HG02642 (cell line): ENCODE data around the gene EMILIN1.
A peak's percentile ranks its signal among the peaks of the same experiment; 100 is the strongest.

ENCODE experiments used
- ATAC-seq: cut with Tn5 transposase; IDR thresholded peaks from one replicate; pipeline ENCODE4 v1.9.1; 2021; ENCODE audit warnings: mild to moderate bottlenecking; ENCODE audit not compliant: unreplicated experiment, poor library complexity

Gene EMILIN1

DNA sequence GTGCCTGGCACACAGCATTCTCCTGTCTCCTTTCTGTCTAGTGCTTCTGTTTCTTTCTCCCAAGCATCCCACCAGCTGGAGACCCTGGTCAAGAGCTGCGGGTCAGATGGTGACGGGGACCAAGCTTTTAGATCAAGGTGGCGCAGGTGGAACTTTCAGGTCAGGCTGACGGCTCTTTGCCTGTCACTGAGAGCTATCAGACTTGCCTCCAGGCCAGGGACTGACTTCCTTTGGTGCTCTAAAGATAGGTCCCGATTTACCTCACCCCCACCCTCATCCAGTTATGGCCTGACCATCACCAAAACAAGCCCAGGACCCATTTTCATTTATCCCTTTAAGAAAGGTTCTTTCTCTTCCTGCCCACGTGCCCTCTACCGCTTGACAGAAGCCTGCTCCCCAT, 1.2 kb upstream of the EMILIN1 start:
- no peak for ATAC-seq

DNA sequence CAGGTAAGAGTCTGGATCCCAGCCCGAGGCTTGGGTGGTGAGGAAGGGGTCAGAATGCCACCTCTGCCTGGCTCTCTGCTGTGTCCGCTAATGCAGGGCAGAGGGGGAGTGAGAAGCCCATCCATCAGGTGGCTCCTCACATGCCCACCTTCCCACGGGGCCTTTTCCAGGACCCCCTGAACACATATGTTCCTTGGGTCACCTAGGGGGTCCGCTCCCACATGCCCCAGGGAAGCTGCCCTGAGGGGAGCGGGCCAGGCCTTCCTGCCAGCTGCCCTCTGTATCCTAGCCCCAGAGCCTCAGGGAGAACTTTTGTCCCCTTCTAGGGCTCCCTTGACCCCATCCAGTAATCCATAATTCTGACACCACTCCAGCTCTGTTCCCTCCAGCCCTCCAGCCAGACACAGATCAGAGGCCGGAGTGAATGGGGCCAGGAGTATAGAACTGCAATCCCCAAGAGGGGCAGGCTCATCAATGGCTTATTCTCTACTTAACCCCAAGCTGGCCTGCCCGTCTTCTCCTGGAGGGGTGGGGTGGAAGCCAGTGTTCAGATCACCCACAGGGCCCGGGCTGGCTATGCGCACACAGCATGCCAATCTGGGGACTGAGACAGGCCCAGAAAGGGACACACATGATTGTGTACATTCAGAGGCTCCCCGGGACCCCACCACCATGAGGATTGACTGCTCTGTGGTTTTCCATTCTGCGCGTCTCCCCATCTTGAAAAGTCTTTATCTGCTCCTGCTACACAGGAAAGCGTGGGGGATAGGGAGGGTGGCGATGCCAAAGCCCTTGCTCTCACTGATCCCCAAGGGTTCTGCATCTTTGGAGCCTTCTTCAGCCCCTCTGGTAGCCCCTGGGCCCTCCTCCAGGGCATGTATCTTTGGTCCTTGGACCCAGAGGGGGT, 1.1 kb downstream of the EMILIN1 start:
- no peak for ATAC-seq

GRCh38 chr2:27080140-27080469, 1.7 kb downstream of the EMILIN1 start:
- no peak for ATAC-seq

DNA sequence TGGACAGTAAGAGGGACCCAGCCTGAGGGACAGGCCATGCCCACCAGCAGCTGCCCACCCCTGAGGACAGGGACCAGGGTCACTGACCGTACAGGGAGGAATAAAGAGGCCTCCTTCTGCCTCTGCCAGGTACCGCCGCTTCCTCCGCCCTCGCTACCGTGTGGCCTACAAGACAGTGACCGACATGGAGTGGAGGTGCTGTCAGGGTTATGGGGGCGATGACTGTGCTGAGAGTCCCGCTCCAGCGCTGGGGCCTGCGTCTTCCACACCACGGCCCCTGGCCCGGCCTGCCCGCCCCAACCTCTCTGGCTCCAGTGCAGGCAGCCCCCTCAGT, 2.2 kb downstream of the EMILIN1 start:
- no peak for ATAC-seq

DNA sequence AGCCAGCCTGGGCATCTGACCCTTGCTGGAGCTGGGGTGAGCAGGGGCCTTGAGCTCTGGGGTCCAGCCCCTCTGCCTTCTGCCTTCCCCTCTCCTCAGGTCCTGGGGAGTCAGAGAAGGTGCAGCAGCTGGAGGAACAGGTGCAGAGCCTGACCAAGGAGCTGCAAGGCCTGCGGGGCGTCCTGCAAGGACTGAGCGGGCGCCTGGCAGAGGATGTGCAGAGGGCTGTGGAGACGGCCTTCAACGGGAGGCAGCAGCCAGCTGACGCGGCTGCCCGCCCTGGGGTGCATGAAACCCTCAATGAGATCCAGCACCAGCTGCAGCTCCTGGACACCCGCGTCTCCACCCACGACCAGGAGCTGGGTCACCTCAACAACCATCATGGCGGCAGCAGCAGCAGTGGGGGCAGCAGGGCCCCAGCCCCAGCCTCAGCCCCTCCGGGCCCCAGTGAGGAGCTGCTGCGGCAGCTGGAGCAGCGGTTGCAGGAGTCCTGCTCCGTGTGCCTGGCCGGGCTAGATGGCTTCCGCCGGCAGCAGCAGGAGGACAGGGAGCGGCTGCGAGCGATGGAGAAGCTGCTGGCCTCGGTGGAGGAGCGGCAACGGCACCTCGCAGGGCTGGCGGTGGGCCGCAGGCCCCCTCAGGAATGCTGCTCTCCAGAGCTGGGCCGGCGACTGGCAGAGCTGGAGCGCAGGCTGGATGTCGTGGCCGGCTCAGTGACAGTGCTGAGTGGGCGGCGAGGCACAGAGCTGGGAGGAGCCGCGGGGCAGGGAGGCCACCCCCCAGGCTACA, 3.8 kb downstream of the EMILIN1 start:
- ATAC-seq, result no peak

DNA sequence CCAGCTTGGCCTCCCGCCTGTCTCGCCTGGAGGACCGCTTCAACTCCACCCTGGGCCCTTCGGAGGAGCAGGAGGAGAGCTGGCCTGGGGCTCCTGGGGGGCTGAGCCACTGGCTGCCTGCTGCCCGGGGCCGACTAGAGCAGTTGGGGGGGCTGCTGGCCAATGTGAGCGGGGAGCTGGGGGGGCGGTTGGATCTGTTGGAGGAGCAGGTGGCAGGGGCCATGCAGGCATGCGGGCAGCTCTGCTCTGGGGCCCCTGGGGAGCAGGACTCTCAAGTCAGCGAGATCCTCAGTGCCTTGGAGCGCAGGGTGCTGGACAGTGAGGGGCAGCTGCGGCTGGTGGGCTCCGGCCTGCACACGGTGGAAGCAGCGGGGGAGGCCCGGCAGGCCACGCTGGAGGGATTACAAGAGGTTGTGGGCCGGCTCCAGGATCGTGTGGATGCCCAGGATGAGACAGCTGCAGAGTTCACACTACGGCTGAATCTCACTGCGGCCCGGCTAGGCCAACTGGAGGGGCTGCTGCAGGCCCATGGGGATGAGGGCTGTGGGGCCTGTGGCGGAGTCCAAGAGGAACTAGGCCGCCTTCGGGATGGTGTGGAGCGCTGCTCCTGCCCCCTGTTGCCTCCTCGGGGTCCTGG, 4.5 kb downstream of the EMILIN1 start:
- no peak for ATAC-seq

DNA sequence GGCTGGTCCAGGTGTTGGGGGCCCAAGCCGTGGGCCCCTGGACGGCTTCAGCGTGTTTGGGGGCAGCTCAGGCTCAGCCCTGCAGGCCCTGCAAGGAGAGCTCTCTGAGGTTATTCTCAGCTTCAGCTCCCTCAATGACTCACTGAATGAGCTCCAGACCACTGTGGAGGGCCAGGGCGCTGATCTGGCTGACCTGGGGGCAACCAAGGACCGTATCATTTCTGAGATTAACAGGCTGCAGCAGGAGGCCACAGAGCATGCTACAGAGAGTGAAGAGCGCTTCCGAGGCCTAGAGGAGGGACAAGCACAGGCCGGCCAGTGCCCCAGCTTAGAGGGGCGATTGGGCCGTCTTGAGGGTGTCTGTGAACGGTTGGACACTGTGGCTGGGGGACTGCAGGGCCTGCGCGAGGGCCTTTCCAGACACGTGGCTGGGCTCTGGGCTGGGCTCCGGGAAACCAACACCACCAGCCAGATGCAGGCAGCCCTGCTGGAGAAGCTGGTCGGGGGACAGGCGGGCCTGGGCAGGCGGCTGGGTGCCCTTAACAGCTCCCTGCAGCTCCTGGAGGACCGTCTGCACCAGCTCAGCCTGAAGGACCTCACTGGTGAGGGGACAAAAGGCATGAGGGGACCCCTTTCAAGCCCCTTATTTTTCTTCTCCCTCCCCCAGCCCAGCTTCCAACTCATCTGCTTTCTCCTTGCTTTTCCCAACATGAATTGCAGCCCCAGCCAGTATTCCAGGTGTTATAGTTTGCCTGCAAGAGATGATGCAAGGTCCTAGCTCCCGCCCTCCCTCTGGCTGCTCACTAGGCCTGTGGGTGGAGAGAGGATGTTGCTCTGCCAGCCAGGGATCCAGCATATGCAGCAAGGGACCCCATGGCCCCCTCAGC, 5.2 kb downstream of the EMILIN1 start:
- no peak for ATAC-seq

DNA sequence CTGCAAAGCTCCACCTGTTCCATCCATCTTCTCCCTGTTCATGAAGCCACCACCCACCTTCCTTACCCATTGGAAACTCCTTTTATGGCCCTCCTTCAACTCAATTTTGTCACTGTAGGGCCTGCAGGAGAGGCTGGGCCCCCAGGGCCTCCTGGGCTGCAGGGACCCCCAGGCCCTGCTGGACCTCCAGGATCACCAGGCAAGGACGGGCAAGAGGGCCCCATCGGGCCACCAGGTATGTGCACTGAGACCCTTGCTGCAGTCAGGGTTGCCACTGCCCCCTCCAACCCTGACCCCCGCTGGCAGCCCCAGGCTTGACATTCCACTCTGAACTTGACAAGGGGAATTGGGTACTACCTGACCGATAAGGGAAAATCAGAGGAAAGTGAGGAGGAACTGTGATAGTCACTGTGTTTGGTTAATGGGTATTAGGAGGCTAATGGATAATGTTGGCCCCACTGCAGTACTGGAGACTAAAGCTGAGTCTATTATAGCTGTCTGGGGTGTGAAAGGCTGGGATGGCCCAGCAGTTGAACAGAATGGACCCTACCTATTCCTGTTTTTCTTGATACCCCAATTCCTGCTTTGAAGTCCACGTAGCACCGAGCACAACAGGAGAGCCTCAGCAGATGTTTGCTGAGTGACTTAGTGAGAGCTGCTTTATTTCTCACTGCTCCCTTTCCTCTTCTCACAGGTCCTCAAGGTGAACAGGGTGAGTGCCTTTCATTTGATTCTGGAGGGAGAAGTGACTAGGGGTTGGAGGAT, 6.1 kb downstream of the EMILIN1 start:
- no peak for ATAC-seq

DNA sequence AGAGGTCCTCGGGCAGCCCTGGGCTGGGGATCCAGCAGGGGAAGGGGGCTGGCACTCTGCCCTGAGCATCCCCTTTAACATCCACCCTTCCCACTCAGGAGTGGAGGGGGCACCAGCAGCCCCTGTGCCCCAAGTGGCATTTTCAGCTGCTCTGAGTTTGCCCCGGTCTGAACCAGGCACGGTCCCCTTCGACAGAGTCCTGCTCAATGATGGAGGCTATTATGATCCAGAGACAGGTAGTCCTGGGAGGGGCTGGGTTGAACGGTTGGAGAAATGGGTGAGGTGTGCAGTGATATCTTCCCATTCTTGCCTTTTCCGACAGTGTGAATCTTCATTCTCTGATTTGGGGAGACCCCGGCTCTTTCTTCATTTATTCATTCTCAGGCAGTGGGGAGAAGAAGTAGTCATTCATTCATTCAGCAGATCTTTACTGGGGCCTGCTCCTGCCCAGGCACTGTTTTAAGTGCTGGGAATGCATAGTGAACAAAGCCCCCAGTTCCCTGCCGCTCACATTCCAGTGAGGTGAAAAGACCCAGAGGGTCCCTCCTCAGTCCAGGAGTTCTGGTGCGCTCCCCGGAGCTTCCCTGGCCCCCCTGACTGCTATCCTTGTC, 6.8 kb downstream of the EMILIN1 start:
- ATAC-seq, result no peak

DNA sequence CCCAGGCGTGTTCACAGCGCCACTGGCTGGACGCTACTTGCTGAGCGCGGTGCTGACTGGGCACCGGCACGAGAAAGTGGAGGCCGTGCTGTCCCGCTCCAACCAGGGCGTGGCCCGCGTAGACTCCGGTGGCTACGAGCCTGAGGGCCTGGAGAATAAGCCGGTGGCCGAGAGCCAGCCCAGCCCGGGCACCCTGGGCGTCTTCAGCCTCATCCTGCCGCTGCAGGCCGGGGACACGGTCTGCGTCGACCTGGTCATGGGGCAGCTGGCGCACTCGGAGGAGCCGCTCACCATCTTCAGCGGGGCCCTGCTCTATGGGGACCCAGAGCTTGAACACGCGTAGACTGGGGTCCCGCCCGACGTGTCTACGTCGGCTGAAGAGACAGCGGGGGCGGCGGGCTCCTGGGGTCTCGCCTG, 7.3 kb downstream of the EMILIN1 start:
- peak; percentile 2 for ATAC-seq

GRCh38 chr2:27086090-27086723, 7.8 kb downstream of the EMILIN1 start:
- peak; percentile 84 for ATAC-seq

DNA sequence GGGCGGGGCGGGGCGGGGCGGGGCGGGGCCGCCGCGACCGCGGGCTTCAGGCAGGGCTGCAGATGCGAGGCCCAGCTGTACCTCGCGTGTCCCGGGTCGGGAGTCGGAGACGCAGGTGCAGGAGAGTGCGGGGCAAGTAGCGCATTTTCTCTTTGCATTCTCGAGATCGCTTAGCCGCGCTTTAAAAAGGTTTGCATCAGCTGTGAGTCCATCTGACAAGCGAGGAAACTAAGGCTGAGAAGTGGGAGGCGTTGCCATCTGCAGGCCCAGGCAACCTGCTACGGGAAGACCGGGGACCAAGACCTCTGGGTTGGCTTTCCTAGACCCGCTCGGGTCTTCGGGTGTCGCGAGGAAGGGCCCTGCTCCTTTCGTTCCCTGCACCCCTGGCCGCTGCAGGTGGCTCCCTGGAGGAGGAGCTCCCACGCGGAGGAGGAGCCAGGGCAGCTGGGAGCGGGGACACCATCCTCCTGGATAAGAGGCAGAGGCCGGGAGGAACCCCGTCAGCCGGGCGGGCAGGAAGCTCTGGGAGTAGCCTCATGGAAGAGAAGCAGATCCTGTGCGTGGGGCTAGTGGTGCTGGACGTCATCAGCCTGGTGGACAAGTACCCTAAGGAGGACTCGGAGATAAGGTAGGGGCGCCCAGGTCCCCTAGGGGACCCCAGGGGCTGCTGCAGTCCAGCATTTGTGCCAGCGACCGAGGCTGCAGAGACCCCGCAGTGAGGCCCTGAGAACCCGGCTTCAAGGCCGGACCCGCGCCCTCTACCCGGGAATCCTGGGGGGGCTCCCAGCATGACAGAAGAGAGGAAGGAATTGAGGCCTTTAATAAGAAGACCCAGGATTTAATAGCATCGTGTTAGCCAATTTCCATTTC, 8.5 kb downstream of the EMILIN1 start, which contains the start of gene KHK:
KHK (plus strand) TSS at position 49 of the 870 bp plus-strand sequence; CDS start at position 537, 488 bp downstream.
- ATAC-seq, result no peak

- no peak for ATAC-seq
Measured at GRCh38 chr2:27087823-27088410, 9.5 kb downstream of the EMILIN1 start.

GRCh38 chr2:27088634-27089033, 10.2 kb downstream of the EMILIN1 start:
- ATAC-seq, result no peak

GRCh38 chr2:27089111-27089954, 10.9 kb downstream of the EMILIN1 start:
- no peak for ATAC-seq
